ENCODE measurements around the gene THPO.

Gene THPO

GRCh38 chr3:184372296-184372821, 5.6 kb downstream of the THPO start:
- Histone ChIP-seq H3K4me1 (ENCODE audit: control insufficient read depth, low read depth, low read length) (peaks cover 3% of the 10 kb centered on the region), H2AK5ac (ENCODE audit: low read length) (no peak overlapping the region), H3K56ac (ENCODE audit: low read length) (peak overlapping the region; percentile 34), H4K8ac (ENCODE audit: low read depth, low read length) (no peak overlapping the region), H2BK5ac (ENCODE audit: low read length) (no peak overlapping the region), H4K5ac (ENCODE audit: low read length) (no peak overlapping the region), H3K79me1 (ENCODE audit: low read length) (no peaks in the 10 kb centered on the region), H3K4me3 (ENCODE audit: low read length) (no peak overlapping the region), H3K4me2 (ENCODE audit: low read length) (no peak overlapping the region), H3K18ac (ENCODE audit: low read length) (no peak overlapping the region), H3K36me3 (ENCODE audit: control insufficient read depth, insufficient read depth, low read length) (peaks cover 5% of the 10 kb centered on the region), H3K9ac (ENCODE audit: low read length) (no peak overlapping the region), H3K79me2 (ENCODE audit: control insufficient read depth, insufficient read depth, low read length) (no peaks in the 10 kb centered on the region), H3K23ac (ENCODE audit: low read length) (no peak overlapping the region), H3K4ac (ENCODE audit: low read depth, low read length) (no peak overlapping the region), H3K27ac (ENCODE audit: low read depth, low read length) (no peak overlapping the region), H2BK120ac (ENCODE audit: low read depth, low read length) (no peak overlapping the region), H2BK15ac (replicated peaks; ENCODE audit: low read depth) (no peak overlapping the region), H3K27me3 (ENCODE audit: insufficient read depth, low read length, poor library complexity) (no peaks in the 10 kb centered on the region)
- WGBS (ENCODE audit: extremely low coverage, insufficient coverage, low lambda C conversion rate) = no CpG with 5 or more reads among the region's 8 CpGs
- no peak for DNase-seq

DNA sequence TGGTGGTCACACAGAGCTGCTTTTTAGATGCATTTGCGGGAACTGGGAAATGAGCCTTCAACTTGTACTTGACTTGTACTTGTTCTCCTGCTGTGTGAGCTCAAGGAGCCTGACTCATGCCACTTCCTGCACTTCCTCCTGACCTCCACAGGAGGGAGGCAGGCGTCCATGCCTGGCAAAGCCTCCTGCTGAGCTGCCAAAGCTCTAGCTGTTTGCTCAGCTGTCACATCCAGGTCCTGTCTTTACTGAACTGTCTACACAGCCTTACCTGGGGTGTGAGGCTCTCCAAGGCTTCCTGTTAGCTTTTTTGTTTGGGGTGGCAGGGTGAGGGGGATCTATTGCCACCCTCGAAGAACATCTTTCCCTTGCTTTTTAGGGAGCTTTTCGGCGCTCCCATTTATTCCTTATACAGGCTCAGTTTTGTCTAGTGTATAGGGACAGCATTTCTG, 6.4 kb downstream of the THPO start:
- no CpG with 5 or more reads among the region's 5 CpGs for WGBS (ENCODE audit: extremely low coverage, insufficient coverage, low lambda C conversion rate)

DNA sequence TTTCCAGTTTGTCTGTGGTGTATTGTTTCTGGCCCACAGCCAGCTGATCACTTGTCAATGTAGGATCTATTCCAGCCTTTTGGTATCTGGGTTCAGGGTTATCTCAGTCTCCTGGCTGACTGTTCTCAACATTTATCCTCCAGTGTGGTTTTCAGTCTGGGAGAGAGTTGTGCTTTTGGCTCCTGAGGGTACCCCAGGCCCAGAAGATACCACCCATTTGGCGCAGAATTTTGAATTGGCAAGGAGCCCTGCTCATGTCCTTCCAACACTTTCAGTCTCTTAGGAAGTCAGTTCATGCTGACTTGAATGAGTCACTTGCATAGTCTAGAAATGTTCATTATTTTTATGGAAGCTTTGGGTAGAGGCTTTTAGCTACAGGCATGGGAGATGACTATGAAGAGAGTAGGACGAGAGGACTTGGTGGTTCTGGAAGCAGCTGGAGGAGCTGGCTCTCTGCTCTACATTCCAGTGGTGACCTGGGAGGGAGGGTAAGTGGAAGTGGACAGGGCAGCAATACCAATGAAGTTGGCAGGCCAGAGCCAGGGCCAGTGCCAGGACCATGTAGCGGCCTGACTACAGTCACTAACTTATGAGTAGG, 9.3 kb downstream of the THPO start:
- no peak overlapping the region for H3K4ac ChIP-seq (ENCODE audit: low read depth, low read length)
- H2BK120ac ChIP-seq (ENCODE audit: low read depth, low read length) = no peak overlapping the region
- H2BK15ac ChIP-seq (replicated peaks; ENCODE audit: low read depth) = no peak overlapping the region
- peaks cover 3% of the 10 kb centered on the region for H3K4me1 ChIP-seq (ENCODE audit: control insufficient read depth, low read depth, low read length)
- H2AK5ac ChIP-seq (ENCODE audit: low read length) = no peak overlapping the region
- H3K56ac ChIP-seq (ENCODE audit: low read length) = peak overlapping the region; percentile 15
- H3K79me1 ChIP-seq (ENCODE audit: low read length) = peaks cover 6% of the 10 kb centered on the region
- H2BK5ac ChIP-seq (ENCODE audit: low read length) = no peak overlapping the region
- no peak overlapping the region for H3K18ac ChIP-seq (ENCODE audit: low read length)
- no peaks in the 10 kb centered on the region for H3K27me3 ChIP-seq (ENCODE audit: insufficient read depth, low read length, poor library complexity)
- H3K23ac ChIP-seq (ENCODE audit: low read length) = no peak overlapping the region
- H3K9ac ChIP-seq (ENCODE audit: low read length) = no peak overlapping the region
- DNase-seq = no peak
- WGBS (ENCODE audit: extremely low coverage, insufficient coverage, low lambda C conversion rate) = no CpG with 5 or more reads among the region's 3 CpGs
- H3K4me3 ChIP-seq (ENCODE audit: low read length) = no peak overlapping the region
- no peak overlapping the region for H4K8ac ChIP-seq (ENCODE audit: low read depth, low read length)
- H3K4me2 ChIP-seq (ENCODE audit: low read length) = no peak overlapping the region
- peaks cover 7% of the 10 kb centered on the region for H3K79me2 ChIP-seq (ENCODE audit: control insufficient read depth, insufficient read depth, low read length)
- H4K5ac ChIP-seq (ENCODE audit: low read length) = no peak overlapping the region
- H3K36me3 ChIP-seq (ENCODE audit: control insufficient read depth, insufficient read depth, low read length) = peaks cover 10% of the 10 kb centered on the region
- no peak overlapping the region for H3K27ac ChIP-seq (ENCODE audit: low read depth, low read length)

More for the DNA sequence above, 6.4 kb downstream of the THPO start:
- H3K79me2 ChIP-seq (ENCODE audit: control insufficient read depth, insufficient read depth, low read length) = no peaks in the 10 kb centered on the region
- H3K36me3 ChIP-seq (ENCODE audit: control insufficient read depth, insufficient read depth, low read length) = peaks cover 8% of the 10 kb centered on the region
- no peak overlapping the region for H2AK5ac ChIP-seq (ENCODE audit: low read length)
- H3K18ac ChIP-seq (ENCODE audit: low read length) = no peak overlapping the region
- H3K4me3 ChIP-seq (ENCODE audit: low read length) = no peak overlapping the region
- no peak overlapping the region for H3K27ac ChIP-seq (ENCODE audit: low read depth, low read length)
- no peak overlapping the region for H3K4me2 ChIP-seq (ENCODE audit: low read length)
- no peak overlapping the region for H4K5ac ChIP-seq (ENCODE audit: low read length)
- no peak overlapping the region for H2BK15ac ChIP-seq (replicated peaks; ENCODE audit: low read depth)
- no peak overlapping the region for H2BK5ac ChIP-seq (ENCODE audit: low read length)
- peaks cover 3% of the 10 kb centered on the region for H3K4me1 ChIP-seq (ENCODE audit: control insufficient read depth, low read depth, low read length)
- no peak overlapping the region for H3K23ac ChIP-seq (ENCODE audit: low read length)
- H3K9ac ChIP-seq (ENCODE audit: low read length) = no peak overlapping the region
- no peak overlapping the region for H3K56ac ChIP-seq (ENCODE audit: low read length)
- H3K79me1 ChIP-seq (ENCODE audit: low read length) = peaks cover 2% of the 10 kb centered on the region
- peak; percentile 93 for DNase-seq
- H2BK120ac ChIP-seq (ENCODE audit: low read depth, low read length) = no peak overlapping the region
- no peak overlapping the region for H4K8ac ChIP-seq (ENCODE audit: low read depth, low read length)
- no peaks in the 10 kb centered on the region for H3K27me3 ChIP-seq (ENCODE audit: insufficient read depth, low read length, poor library complexity)
- H3K4ac ChIP-seq (ENCODE audit: low read depth, low read length) = no peak overlapping the region

DNA sequence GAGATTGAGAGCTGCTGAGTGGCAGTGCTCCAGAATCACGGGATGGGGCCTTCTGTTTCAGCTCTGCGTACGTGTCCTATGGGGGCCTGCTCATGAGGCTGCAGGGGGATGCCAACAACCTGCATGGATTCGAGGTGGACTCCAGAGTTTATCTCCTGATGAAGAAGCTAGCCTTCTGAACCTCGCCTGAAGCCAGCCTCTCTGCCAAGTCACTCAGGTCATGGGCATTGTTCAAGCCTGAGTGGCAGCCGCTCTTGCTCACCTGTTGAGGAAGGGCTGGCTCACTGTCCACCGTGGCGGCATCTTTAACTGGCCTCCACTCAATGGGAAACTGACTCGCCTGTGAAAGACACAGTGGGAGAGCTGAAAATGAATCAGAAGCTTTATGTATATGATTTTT, 9.9 kb downstream of the THPO start:
- WGBS (ENCODE audit: extremely low coverage, insufficient coverage, low lambda C conversion rate) = no CpG with 5 or more reads among the region's 9 CpGs
- Histone ChIP-seq H3K23ac (ENCODE audit: low read length) (no peak overlapping the region), H3K9ac (ENCODE audit: low read length) (no peak overlapping the region), H3K4me1 (ENCODE audit: control insufficient read depth, low read depth, low read length) (peaks cover 3% of the 10 kb centered on the region), H4K8ac (ENCODE audit: low read depth, low read length) (no peak overlapping the region), H2BK5ac (ENCODE audit: low read length) (no peak overlapping the region), H3K79me2 (ENCODE audit: control insufficient read depth, insufficient read depth, low read length) (peaks cover 11% of the 10 kb centered on the region), H3K4me3 (ENCODE audit: low read length) (no peak overlapping the region), H4K5ac (ENCODE audit: low read length) (no peak overlapping the region), H3K4ac (ENCODE audit: low read depth, low read length) (no peak overlapping the region), H2BK15ac (replicated peaks; ENCODE audit: low read depth) (no peak overlapping the region), H3K79me1 (ENCODE audit: low read length) (peaks cover 8% of the 10 kb centered on the region), H3K27me3 (ENCODE audit: insufficient read depth, low read length, poor library complexity) (no peaks in the 10 kb centered on the region), H3K36me3 (ENCODE audit: control insufficient read depth, insufficient read depth, low read length) (peaks cover 10% of the 10 kb centered on the region), H2BK120ac (ENCODE audit: low read depth, low read length) (no peak overlapping the region), H2AK5ac (ENCODE audit: low read length) (no peak overlapping the region), H3K18ac (ENCODE audit: low read length) (no peak overlapping the region), H3K56ac (ENCODE audit: low read length) (no peak overlapping the region), H3K4me2 (ENCODE audit: low read length) (no peak overlapping the region), H3K27ac (ENCODE audit: low read depth, low read length) (no peak overlapping the region)
- DNase-seq = no peak

GRCh38 chr3:184366619-184367289, 11.3 kb downstream of the THPO start:
- DNase-seq = no peak
- peaks cover 8% of the 10 kb centered on the region for H3K79me1 ChIP-seq (ENCODE audit: low read length)
- H3K9ac ChIP-seq (ENCODE audit: low read length) = no peak overlapping the region
- peaks cover 10% of the 10 kb centered on the region for H3K36me3 ChIP-seq (ENCODE audit: control insufficient read depth, insufficient read depth, low read length)
- H3K4me3 ChIP-seq (ENCODE audit: low read length) = no peak overlapping the region
- H2BK15ac ChIP-seq (replicated peaks; ENCODE audit: low read depth) = no peak overlapping the region
- peaks cover 11% of the 10 kb centered on the region for H3K79me2 ChIP-seq (ENCODE audit: control insufficient read depth, insufficient read depth, low read length)
- no peak overlapping the region for H3K56ac ChIP-seq (ENCODE audit: low read length)
- H3K4ac ChIP-seq (ENCODE audit: low read depth, low read length) = no peak overlapping the region
- H3K23ac ChIP-seq (ENCODE audit: low read length) = no peak overlapping the region
- H3K27me3 ChIP-seq (ENCODE audit: insufficient read depth, low read length, poor library complexity) = no peaks in the 10 kb centered on the region
- H2BK120ac ChIP-seq (ENCODE audit: low read depth, low read length) = no peak overlapping the region
- WGBS (ENCODE audit: extremely low coverage, insufficient coverage, low lambda C conversion rate) = no CpG with 5 or more reads among the region's 5 CpGs
- H3K18ac ChIP-seq (ENCODE audit: low read length) = no peak overlapping the region
- no peak overlapping the region for H2BK5ac ChIP-seq (ENCODE audit: low read length)
- no peak overlapping the region for H2AK5ac ChIP-seq (ENCODE audit: low read length)
- H3K4me1 ChIP-seq (ENCODE audit: control insufficient read depth, low read depth, low read length) = peaks cover 3% of the 10 kb centered on the region
- H4K8ac ChIP-seq (ENCODE audit: low read depth, low read length) = no peak overlapping the region
- H3K4me2 ChIP-seq (ENCODE audit: low read length) = no peak overlapping the region
- H4K5ac ChIP-seq (ENCODE audit: low read length) = no peak overlapping the region
- H3K27ac ChIP-seq (ENCODE audit: low read depth, low read length) = no peak overlapping the region

All from mesendoderm (in vitro differentiated cells).